Pulmonary artery endothelial cell (primary cell): Measurements from ENCODE around the gene SYTL5. TPM values are rescaled to one million over a fixed set of nuclear protein-coding genes. Genes with fewer than 3 reads are reported as not detected.

Experiments
- DNase-seq: peaks from one replicate; pipeline ENCODE4 v3.0.0-alpha.2; 2011; ENCODE audit warnings: low read depth, low spot score
- total RNA-seq: library from RNA; depleted of rRNA; stranded (reverse); fragments of >200 nt; gene quantifications from 2 replicates; pipeline ENCODE4 v1.2.3, GENCODE V29; 2014

SYTL5 gene
- total RNA-seq, 1 donor from 2014 or later, result not detected

DNA sequence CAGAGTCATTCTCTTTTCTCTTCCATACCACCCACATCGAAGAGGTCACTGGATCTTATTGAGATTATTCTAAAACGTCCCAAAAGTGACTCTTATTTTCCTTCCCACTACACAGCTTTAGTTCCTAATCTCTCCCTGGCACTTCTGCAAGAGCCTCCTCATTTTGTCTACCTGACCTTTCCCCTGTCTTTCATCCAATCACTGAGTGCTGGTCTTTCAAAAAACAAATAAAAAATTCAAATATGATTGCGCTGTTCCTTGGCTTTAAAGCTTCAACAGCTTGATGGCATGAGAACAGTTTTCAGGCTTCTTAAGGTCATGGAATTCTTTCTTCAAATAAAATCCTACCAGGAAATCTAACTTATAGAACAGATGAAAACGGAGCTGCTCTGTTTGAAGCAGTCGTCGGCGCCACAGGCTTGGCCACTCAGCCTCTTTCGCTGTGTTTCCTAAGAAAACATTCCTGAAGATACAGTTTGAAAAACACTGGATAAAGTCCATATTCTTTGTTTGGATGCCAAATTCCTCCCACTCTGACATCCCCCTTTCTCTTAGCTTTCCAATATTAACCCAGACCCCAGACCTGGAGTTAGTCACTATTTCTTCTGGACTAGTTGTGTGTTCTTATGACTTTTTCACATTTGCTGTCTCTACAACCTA lies 12.5 kb downstream of the SYTL5 start:
- DNase-seq, result no peak

DNA sequence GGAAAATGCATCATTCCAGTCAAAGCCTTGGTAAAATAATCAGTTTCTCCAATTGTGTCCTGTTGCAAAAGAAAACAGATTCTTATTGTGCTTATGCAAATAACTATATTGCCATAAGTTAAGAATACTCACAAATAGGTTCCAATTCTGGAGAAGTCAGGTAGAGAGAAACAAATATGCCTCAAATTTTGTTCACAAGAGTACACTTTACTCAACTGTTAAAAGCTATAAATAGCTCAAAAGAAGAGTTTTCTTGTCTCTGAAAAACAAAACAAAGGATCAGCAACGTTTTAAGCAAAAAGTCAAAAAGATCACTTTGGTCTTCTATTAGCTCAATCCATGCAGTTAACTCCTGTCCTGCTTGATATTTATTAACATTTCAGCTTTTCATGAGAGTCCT lies 21.9 kb downstream of the SYTL5 start:
- no peak for DNase-seq

DNA sequence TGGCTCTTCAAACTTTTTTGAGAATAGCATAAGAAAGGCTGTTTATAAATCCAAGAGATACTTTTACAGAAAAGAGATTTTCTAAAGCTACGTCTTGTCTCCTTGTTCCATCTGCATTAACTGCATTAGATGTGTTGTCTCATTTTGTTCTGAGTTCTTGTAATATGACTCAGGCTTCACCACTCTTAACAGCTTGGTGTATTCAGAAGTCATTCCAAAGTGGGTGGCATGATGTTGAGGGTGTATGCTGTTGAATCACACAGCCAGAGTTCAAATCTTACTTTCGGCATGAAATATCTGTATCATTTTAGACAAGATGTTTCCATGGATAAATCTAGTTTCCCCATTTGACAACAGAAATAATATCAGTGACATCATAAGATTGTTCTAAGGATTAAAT lies 30.1 kb downstream of the SYTL5 start:
- DNase-seq, result no peak

DNA sequence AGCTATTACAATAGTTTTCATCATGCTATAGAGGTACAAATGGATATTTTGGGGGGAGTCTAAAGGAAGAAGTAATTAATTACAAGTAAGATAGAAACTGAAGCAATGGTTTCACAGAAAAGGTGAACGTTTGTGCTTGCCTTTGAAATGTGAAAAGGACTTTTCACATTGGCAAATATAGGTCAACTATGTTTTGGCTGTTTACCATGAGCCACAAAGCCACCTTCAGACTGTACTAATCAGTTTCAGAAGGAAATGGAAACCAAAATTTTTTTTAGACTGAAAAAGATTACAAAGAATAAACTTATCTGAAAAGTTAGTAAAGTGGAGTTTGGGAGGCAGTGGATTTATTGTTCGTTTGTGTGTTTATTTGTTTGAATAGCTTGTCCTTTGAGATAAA lies 32.1 kb downstream of the SYTL5 start:
- DNase-seq, result no peak

DNA sequence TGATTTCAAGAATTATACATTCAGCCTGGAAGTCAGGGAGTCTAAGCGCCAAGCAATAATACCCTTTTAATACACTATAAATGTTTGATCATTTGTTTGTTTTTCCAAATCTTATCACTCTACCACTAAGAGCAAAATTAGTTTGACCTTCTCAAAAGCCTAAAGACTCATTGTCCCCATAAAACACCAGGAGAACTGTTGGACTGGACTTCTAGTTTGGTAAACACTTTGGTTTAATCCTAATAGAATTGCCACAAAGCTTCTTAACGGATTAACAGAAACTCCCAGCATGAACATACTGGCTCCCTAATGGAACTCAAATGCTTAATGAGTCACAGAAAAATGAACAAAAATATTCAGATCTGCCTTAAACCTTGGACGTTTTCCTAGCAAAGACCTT lies 34.9 kb downstream of the SYTL5 start:
- no peak for DNase-seq

DNA sequence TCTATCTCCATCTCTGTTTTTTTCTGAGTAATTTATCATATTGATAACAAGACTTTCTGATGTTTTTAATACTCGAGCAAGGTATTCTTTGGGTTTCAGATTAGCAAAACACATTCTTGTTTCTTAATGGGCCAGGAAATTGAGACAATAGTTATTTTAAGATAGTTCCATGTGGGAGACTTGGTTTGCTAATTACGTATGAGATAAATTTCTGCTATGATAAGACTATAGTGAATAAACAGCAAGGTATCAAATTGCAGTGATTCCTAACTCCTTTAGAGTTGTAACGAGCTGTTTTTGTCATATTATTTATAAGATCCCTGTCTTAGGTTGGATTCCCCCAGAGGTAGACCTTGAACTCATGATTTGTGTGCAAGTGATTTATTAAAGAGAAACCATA lies 38.3 kb downstream of the SYTL5 start:
- DNase-seq, result no peak

DNA sequence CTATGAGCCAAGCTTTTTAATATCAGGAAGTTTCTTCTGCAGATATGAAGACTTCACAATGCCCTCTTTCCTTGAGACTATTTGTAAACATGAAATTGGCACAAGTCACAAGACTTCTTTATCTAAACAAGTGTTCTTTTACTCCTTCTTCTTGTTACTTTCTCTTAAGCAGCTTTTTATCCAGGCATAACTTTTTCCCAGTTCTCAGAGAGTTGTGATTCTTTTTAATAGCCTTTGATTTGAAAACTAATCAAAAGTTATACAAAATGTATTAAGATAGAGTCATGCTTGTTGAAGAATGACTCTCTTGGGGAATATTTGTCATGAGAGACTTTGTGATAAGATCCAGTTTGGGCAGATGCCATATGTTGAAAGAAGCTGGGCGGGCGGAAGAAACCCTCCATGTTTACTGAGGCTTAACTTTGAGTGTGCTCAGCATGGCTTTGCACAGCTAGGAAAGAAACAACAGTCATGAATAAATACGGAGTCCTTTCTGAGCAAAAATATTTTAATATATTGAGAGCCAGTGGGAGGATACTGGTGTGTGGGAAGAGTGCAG lies 39.3 kb downstream of the SYTL5 start:
- DNase-seq, result no peak

DNA sequence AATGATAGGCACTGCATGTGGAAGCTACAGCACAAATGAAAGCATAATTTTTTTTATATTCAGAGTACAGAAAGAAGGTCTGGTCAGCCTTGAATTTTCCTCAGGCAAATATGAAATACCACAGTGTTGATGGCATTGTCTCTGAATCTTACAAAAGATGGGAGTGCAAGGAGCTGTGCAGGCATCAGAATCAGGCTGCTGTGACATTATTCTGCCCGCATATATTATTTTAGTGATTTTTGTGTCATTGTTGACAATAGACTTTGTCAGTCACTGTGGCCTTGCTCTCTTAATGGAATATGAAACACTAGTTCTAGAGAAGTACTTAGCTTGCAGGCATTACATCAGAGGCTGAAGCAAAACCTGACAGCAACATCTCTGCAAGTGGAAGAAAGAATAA lies 42.5 kb downstream of the SYTL5 start:
- no peak for DNase-seq

DNA sequence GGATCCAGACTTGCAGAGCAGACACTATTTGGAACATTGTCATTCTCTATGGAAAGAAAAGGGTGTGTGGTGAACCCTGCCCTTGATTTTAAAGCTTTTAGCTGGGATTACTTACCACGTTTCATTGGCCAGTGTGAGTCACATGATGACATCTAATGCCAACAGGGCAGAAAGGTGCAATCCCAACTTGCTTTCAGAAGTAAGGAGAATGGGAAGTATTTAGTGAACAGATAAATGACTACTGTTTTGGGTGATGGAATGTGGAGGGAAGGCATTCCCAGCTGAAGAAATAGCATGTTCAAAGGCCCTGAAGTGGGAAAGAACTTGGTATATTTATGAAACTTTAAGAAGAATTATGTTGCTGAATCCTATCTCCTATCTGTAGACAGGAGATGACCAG lies 44.5 kb downstream of the SYTL5 start:
- DNase-seq, result no peak

DNA sequence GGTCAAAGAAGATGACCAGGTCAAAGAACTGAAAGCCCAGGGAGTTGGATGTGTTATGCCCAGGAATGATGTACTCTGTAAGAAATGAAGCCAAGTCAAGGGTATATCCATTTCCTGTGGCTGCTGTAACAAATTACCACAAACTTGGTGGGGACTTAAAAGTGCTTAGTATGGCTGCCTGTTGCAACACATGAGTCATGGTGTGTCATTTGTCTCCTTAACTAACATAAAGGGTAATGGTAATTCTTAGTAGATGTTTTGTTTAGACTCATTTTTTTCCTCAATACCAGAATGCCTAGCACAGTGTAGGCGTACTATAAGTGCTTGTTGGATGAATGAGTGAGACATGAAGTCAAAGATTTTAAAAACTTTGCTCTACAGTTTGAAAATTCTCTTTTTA lies 45.7 kb downstream of the SYTL5 start:
- DNase-seq, result no peak

DNA sequence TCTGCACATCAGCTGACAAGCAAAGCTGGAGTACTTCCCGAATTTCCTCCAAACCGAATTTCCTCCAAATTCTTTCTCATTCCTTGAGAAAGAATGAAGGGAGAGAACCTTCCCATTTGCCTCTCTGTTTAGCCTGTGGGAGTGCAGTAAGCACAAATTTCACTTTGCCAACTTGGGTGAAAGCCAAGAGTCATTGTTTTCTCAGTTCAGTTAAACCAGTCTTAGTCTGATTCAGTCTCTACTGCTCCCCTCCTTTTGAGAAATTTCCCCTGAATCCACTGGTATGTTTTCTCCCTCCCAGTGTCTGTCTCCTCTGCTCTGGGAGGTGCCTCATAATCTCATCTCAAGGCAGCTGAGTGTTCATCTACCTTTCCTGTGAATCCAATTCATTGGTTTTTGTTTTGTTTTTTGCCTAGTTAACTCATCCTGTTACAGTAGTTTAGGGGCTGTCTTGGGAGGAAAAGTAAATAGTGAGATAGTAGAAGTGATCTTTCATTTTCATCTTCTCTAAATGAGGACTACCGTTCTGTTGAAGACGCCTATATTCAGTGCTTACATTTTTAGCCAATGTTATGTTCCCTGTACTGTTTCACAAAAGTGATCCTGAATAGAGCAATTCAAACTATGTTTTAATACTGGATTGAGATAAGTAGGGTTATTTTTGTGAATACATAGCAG lies 49.0 kb downstream of the SYTL5 start:
- peak; percentile 17 for DNase-seq

DNA sequence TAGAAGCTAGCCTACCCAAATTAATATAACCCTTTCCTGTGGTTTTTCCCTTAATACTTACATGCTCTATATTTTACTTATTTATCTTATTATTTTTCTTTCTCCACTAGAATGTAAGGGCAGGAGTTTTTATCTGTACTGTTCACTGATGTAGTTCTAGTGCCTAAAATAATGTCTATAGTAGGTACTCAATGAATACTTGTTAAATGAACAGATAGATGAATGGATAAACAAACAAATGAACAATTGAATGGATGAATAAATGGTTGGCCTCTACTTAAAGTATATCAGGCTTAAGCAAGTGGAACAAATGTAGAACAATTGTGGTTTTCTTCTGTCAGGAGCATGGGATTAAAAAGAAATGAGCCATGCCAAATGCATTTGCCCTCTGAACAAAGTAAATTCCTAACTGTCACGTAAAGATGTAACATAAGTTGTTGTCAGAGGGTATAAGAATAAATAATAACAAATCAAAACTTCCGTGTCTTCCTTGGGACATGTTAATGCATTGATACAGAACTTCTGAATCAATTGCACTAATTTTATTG lies 54.1 kb downstream of the SYTL5 start:
- DNase-seq, result no peak

DNA sequence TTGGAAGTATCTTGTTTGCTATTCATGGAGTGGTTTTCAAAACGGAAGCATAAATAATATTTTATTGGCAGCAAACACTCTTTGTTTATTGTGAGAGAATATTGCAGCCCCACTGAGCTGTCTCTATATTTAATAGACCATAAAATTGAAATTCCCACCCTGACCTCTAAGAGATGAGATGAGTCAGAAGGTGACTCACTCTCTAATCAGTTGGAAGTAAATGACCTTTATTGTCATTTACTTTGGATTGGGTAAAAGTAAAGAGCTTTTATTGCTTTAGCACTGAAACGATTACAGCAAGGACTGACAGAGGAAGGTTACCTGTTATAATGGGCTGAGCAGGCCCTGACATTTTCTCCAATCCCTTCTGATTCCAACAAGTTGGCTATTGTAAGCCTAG lies 55.0 kb downstream of the SYTL5 start:
- DNase-seq, result no peak

DNA sequence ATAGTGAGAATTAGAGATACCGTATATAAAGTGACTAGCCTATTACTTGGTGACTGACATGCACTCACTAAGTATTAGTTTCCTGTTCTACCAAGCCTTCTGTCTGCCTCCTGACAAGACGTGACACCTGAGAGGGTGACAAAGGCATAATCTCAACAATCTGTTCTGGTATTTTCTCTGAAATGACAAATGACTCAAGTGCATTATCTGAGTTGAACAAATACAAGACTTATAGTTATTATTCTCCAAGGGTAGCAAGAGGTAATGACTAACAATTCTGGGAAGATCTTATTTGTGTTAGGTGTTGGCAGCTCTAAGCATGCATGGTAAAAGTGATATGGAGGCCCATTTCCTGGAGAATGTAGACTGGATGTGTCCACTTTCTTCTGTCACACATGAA lies 60.6 kb downstream of the SYTL5 start:
- no peak for DNase-seq

DNA sequence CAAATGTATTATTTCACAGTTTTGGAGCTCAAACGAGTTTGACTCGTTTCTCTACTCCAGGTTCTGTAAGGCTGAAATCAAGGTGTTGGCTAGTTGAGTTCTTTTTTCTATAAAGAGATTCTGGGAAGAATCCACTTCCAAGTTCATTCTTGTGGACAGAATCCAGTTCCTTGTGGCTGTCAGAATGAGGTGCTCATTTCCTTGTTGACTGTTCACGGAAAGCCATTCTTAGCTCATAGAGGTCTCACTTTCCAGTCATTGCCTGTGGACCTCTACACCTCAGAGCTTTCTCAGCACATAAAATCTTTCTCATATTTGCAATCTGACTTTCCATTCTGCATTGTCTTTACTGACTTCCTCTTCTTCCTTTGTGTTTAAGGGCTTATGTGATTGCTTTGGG lies 62.9 kb downstream of the SYTL5 start:
- no peak for DNase-seq

DNA sequence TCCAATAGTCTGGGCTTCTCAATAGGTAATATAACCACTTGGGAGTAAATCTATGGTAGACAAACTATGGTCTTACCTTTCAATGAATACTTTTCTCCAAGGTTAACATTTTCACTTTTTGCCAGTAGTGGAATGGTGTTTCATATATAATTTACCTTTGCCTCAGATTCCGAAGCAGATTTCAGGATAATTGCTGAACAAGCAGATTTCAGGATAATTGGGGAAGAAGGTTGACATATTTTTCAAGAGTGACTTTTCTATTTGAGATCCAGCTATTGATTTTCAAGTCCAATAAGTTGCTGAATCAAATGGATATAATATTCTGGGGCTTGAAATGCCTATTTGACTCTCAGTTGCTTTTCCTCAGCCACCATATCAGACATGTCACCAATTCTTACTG lies 63.6 kb downstream of the SYTL5 start:
- no peak for DNase-seq

DNA sequence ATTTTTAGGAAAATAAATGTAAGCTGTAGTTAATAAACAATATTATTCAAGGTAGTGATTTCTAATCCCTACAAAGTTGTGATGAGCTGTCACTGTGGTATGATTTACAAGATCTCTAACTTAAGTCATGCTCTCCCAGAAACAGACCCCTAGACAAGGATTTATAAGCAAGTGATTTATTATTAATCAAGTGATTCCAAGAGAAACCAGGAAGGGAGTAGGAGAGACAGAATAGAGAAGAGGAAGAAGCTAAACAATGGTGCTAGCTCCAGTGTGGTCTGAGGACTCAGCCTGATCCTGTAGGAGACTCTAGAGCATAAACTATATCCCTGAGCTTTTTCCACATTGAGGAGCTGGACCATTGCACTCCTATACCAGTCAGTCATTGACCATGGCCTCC lies 73.1 kb downstream of the SYTL5 start:
- no peak for DNase-seq

DNA sequence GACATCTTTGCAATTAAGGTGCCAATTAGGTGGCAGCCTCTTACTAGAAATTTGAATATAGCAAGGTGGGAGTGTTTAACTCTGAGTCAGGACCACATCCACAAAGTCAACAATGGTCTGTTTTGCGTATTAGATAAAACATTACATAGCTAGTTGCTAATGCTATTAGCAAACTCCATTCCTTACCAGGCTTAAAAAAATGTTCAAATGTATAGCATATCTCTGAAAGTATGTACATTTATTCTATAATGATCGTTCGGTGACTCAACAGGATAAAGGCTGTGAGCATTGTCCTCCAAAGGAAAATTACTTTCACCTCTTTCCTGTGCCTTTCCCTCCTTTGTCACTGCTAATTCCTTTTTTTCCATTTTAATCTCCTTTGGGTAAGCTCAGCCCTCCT lies 74.5 kb downstream of the SYTL5 start:
- no peak for DNase-seq

DNA sequence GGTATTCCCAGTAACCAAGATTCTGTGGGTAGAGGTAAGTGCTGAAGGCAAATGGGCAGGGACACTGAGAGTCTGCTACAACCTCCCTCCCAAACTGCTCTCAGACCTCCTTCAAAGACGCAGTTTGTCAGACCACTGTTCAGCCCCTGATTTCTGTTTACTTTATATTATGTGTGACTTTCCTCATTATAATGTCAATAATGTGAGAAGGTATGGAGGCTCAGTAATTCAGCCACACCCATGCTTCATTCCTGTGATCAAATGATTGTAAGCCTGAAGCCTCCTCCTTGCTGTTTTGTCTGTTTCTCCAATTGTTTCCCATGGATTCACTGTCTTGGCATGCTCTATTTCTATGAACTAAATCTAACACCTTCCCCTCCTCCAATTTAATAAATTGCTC lies 75.6 kb downstream of the SYTL5 start:
- DNase-seq, result no peak

DNA sequence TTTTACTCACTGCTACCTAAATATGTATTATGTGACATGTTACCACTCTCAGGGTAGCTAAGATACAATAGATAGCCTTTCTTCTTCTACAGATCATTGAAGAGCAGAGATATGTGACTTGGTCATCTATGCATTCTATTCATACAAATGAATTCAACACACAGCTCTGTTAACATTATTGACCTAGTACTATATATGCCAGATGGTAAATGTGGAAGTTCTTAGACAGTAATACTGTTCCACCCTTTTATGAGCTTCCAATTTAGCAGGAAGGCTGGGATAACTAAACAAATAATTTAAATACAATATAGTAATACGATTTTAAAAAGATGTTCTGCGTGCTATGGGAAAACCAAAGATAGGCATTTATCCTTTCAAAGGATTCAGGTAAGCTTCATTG lies 76.0 kb downstream of the SYTL5 start:
- DNase-seq, result no peak

DNA sequence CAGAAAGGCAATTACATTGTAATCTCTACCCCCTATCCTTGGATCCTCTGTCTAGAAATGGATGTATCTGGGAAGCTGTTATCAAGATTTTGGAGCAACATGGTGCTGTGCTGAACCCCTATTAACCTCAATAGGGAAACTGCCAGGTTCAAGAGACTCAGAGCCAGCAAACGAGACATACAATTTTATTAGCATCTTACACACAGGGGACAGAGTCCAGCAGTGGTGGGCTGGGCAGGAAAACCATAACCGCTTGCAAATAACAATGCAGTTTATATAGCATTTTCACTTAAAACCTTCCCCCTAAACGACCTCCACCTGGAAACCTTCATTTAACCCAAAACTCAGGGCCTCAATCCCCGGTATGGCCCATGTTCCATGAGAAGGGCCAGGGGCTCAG lies 79.5 kb downstream of the SYTL5 start:
- no peak for DNase-seq

DNA sequence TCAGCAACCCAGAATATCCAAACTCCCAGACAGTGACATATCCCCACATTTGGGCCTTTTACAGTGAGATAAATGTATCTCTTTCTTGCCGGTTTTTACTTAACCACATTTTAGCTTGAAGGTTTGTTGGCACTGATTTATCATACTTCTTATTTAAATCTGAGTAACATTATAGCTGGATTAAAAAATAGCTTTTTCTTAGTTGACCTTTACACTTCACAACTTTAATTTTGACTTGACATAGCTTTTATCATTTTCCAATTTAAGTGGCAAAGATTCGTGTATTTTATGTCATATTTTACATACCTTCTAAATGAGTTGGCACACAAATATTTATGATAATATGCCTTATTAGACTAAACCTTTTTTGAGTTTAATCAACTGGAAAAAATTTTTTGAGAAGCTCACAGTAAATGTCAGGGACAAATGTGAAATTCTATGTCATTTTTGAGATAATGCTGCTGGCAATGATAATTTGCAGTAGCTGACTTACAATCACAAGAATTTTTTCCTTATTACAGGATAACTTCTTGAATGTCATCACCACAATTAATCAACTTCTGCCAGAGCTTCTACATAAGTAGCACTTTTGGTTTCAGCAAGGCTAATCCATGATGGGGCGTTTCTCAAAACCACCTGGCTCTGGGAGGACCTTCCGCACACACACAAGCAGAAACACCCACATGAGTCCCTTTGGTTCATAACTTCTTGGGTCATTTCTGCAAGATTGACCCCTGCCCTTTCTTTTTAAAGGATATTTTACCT lies 80.3 kb downstream of the SYTL5 start:
- no peak for DNase-seq
